ENCODE data around the gene IL13.
"Not testable (repeated sequence)": the region's sequence is repeated elsewhere in the genome, so short reads cannot be mapped to it uniquely, and the experiment has no call there.

The IL13 gene

DNA sequence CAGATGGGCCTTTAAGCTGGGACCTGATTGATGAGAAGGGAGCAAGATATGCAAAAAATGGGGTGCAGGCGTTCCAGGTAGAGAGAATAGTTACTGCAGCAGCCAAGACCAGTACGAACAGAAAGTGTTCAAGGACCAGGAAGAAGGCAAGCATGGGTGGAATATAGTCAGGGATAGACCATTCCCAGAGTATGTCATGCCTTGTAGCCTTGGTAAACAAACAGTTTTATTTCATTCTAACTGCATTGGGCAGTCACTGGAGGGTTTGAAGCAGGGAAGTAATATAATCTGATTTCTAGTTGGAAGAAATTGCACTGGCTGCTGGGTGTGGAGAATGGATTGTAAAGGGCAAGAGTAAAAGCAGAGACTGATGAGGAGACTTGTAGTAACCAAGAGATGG lies 30.5 kb upstream of the IL13 start:
- Histone ChIP-seq H3K27me3 (no peaks in the 10 kb centered on the region), H3K27ac (no peak overlapping the region), H3K4me3 (no peak overlapping the region), H3K4me1 (no peaks in the 10 kb centered on the region), H3K9me3 (no peaks in the 10 kb centered on the region), H3K36me3 (peaks cover 12 to 50% (median 16%) of the 10 kb centered on the region in 3 donors)
- no peak for DNase-seq
- intact Hi-C loops (cut with DNase I; ENCODE audit: low total_unique reads) = no loop called here
- TF ChIP-seq, protein P1, sequence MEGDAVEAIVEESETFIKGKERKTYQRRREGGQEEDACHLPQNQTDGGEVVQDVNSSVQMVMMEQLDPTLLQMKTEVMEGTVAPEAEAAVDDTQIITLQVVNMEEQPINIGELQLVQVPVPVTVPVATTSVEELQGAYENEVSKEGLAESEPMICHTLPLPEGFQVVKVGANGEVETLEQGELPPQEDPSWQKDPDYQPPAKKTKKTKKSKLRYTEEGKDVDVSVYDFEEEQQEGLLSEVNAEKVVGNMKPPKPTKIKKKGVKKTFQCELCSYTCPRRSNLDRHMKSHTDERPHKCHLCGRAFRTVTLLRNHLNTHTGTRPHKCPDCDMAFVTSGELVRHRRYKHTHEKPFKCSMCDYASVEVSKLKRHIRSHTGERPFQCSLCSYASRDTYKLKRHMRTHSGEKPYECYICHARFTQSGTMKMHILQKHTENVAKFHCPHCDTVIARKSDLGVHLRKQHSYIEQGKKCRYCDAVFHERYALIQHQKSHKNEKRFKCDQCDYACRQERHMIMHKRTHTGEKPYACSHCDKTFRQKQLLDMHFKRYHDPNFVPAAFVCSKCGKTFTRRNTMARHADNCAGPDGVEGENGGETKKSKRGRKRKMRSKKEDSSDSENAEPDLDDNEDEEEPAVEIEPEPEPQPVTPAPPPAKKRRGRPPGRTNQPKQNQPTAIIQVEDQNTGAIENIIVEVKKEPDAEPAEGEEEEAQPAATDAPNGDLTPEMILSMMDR (IDR thresholded peaks at IDR 0.05) = no peak

- Histone ChIP-seq H3K4me1 (no peaks in the 10 kb centered on the region), H3K9me3 (no peaks in the 10 kb centered on the region), H3K4me3 (no peak overlapping the region), H3K27ac (no peak overlapping the region), H3K27me3 (no peaks in the 10 kb centered on the region), H3K36me3 (peaks cover 16 to 43% (median 19%) of the 10 kb centered on the region in 3 donors)
- intact Hi-C loops (cut with DNase I; ENCODE audit: low total_unique reads) = no loop called here
- DNase-seq = no peak
- TF ChIP-seq, protein P1 (IDR thresholded peaks at IDR 0.05) = no peak
Observed at GRCh38 chr5:132628814-132629213, 29.2 kb upstream of the IL13 start.

DNA sequence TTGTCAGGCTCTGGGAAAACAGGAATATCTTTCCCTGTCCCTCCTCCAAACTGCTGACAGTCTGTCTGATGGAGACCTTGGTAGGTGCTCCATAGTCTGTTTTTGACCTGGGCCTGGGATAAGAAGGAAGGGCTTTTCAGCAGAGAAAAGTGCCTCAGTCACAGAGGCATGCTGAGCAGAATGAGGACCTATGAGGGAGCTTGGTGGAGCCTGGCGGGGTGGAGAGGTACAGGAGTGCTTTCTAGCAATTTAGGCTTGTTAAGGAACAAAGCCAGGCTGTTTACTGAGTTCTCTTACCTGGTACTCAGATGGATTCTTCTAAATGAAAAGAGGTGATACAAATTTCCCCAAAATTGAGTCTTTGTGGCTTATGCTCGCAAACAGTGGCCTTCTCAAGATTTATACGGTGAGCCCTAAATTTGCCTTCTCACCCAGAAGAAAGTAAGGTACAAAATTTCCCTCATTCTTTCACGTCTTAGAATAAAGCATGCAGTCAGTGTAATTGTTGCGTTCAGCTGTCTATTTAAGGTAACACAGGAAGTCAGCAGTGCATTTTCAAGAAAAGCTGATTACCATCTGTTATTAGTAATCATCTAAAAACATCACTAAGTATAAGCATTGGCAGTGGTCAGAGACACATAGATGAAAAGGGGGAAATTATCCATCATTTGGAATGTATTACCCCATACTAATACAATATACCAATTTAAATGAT lies 28.6 kb upstream of the IL13 start:
- Histone ChIP-seq H3K9me3 (no peaks in the 10 kb centered on the region), H3K4me3 (no peak overlapping the region), H3K36me3 (peaks cover 16 to 43% (median 19%) of the 10 kb centered on the region in 3 donors), H3K27me3 (no peaks in the 10 kb centered on the region), H3K27ac (no peak overlapping the region), H3K4me1 (no peaks in the 10 kb centered on the region)
- TF ChIP-seq, protein P1 (IDR thresholded peaks at IDR 0.05) = no peak
- no peak for DNase-seq
- intact Hi-C loops (cut with DNase I; ENCODE audit: low total_unique reads) = no loop called here

GRCh38 chr5:132633587-132633986 lies 24.4 kb upstream of the IL13 start:
- DNase-seq; H3K27ac ChIP-seq; H3K4me3 ChIP-seq; intact Hi-C loops (cut with DNase I; ENCODE audit: low total_unique reads); H3K9me3 ChIP-seq; H3K27me3 ChIP-seq; H3K4me1 ChIP-seq: not testable (repeated sequence)
- peaks cover 36 to 67% (median 38%) of the 10 kb centered on the region in 3 donors for H3K36me3 ChIP-seq

GRCh38 chr5:132635873-132636272 lies 22.1 kb upstream of the IL13 start:
- TF ChIP-seq, protein P1 (IDR thresholded peaks at IDR 0.05) = no peak
- no peak for DNase-seq
- Histone ChIP-seq H3K36me3 (peaks cover 51 to 68% (median 52%) of the 10 kb centered on the region in 3 donors), H3K27ac (no peak overlapping the region), H3K9me3 (no peaks in the 10 kb centered on the region), H3K27me3 (no peaks in the 10 kb centered on the region), H3K4me1 (no peaks in the 10 kb centered on the region), H3K4me3 (no peak overlapping the region)
- intact Hi-C loops (cut with DNase I; ENCODE audit: low total_unique reads) = no loop called here

GRCh38 chr5:132637241-132637640 lies 20.7 kb upstream of the IL13 start:
- no peaks in the 10 kb centered on the region for H3K27me3 ChIP-seq
- DNase-seq = no peak
- H3K36me3 ChIP-seq = peaks cover 64 to 68% (median 65%) of the 10 kb centered on the region in 3 donors
- H3K4me1 ChIP-seq = no peaks in the 10 kb centered on the region
- H3K9me3 ChIP-seq = no peaks in the 10 kb centered on the region
- TF ChIP-seq, protein P1 (IDR thresholded peaks at IDR 0.05) = no peak
- H3K4me3 ChIP-seq = no peak overlapping the region
- intact Hi-C loops (cut with DNase I; ENCODE audit: low total_unique reads) = no loop called here
- no peak overlapping the region for H3K27ac ChIP-seq

Measured in tibial artery (tissue), 4 donors.